Upper lobe of right lung (tissue), 1 donor: ENCODE results near the gene DPT. TPM values are rescaled to one million over a fixed set of nuclear protein-coding genes. Genes with fewer than 3 reads are reported as not detected.

Experiments
- ATAC-seq: fragments of 200-7000 bp; cut with Tn5 transposase; one replicate; pipeline ENCODE4 v1.9.1; 2020; ENCODE audit warnings: mild to moderate bottlenecking, moderate library complexity
- DNase-seq: peaks from one replicate; pipeline ENCODE4 v3.0.0-alpha.2; 2020
- H3K27ac ChIP-seq: fragments of 200-600 bp; one replicate; pipeline ENCODE4 v1.8.0; 2022
- H3K27me3 ChIP-seq: fragments of 200-600 bp; one replicate; pipeline ENCODE4 v1.8.0; 2022; ENCODE audit warnings: mild to moderate bottlenecking
- H3K36me3 ChIP-seq: fragments of 200-600 bp; one replicate; pipeline ENCODE4 v1.8.0; 2022
- H3K4me1 ChIP-seq: fragments of 200-600 bp; one replicate; pipeline ENCODE4 v1.8.0; 2022
- H3K4me3 ChIP-seq: fragments of 200-600 bp; one replicate; pipeline ENCODE4 v1.8.0; 2022; ENCODE audit warnings: mild to moderate bottlenecking
- H3K9me3 ChIP-seq: fragments of 200-600 bp; one replicate; pipeline ENCODE4 v1.8.0; 2022
- intact Hi-C: fragments of 100-400 bp; cut with DNase I; formaldehyde crosslinking; loops from one replicate; pipeline ENCODE4 v1.11.0; 2022
- total RNA-seq: library from RNA; stranded (reverse); fragmentation: NEBNext Ultra II Directional; extraction: Animal tissue kit (Norgen Biotek cat#: 25700); gene quantifications from one replicate; pipeline ENCODE4 v1.2.1, GENCODE V29; 2021
- TF ChIP-seq, protein P1 (sequence below): fragments of 200-600 bp; IDR thresholded peaks from one replicate; pipeline ENCODE4 v1.8.0; 2022; ENCODE audit warnings: antibody characterized with exemption
- donor health status: DM: no; HTN: yes; CAD: no; lungs with severe emphysema.

Gene DPT
- total RNA-seq, 1 donor from 2014 or later, result 44.7 TPM

DNA sequence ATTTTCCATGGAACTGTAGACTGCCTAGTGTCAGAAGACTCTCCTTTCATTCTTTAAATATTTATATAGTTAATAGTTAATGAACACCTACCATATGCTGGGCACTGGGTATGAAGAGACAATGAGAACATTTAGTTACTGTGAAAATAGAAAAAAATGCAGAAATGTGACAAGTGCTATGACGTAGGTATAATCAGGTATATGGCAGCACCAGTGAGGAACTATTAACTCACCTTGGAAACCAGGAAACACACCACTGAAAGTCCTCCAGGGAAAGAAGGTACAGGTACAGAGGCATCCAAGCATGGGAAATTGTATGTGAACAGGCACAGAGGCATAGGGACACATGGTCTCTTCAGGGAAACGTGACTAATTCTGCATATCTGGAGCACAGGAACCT is 42.3 kb downstream of the DPT start:
- H3K27me3 ChIP-seq, result no peaks in the 10 kb centered on the region
- no peaks in the 10 kb centered on the region for H3K36me3 ChIP-seq
- intact Hi-C loops, result no loop called here
- H3K4me3 ChIP-seq, result no peak overlapping the region
- ATAC-seq, result no peak
- H3K9me3 ChIP-seq, result no peaks in the 10 kb centered on the region
- no peaks in the 10 kb centered on the region for H3K4me1 ChIP-seq
- TF ChIP-seq, protein P1, sequence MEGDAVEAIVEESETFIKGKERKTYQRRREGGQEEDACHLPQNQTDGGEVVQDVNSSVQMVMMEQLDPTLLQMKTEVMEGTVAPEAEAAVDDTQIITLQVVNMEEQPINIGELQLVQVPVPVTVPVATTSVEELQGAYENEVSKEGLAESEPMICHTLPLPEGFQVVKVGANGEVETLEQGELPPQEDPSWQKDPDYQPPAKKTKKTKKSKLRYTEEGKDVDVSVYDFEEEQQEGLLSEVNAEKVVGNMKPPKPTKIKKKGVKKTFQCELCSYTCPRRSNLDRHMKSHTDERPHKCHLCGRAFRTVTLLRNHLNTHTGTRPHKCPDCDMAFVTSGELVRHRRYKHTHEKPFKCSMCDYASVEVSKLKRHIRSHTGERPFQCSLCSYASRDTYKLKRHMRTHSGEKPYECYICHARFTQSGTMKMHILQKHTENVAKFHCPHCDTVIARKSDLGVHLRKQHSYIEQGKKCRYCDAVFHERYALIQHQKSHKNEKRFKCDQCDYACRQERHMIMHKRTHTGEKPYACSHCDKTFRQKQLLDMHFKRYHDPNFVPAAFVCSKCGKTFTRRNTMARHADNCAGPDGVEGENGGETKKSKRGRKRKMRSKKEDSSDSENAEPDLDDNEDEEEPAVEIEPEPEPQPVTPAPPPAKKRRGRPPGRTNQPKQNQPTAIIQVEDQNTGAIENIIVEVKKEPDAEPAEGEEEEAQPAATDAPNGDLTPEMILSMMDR, result no peak
- H3K27ac ChIP-seq, result no peak overlapping the region
- DNase-seq, result no peak

DNA sequence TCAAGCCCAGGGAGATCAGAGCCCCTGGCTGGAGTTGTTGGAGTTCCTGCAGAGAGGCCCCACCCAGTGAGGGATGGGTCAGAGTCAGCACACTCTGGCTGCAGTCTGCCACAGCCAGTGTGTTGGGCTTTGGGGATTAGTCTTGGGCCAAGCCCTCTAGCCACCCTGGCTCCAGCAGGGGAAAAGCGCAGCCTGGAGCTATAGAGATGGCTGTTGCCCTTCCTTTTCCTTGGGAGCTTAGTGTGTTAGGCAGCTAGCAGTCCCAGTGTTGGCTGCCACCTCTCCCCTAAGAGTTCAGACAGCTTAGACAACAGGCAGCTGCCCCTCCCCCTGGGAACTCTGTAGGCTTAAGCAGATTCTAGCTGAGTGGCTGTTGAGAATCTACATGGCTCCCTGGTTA is 45.1 kb downstream of the DPT start:
- H3K4me3 ChIP-seq, result no peak overlapping the region
- H3K27ac ChIP-seq, result no peak overlapping the region
- TF ChIP-seq, protein P1, result no peak
- no peaks in the 10 kb centered on the region for H3K36me3 ChIP-seq
- H3K9me3 ChIP-seq, result no peaks in the 10 kb centered on the region
- H3K27me3 ChIP-seq, result no peaks in the 10 kb centered on the region
- ATAC-seq, result no peak
- intact Hi-C loops, result no loop called here
- H3K4me1 ChIP-seq, result no peaks in the 10 kb centered on the region
- DNase-seq, result no peak

DNA sequence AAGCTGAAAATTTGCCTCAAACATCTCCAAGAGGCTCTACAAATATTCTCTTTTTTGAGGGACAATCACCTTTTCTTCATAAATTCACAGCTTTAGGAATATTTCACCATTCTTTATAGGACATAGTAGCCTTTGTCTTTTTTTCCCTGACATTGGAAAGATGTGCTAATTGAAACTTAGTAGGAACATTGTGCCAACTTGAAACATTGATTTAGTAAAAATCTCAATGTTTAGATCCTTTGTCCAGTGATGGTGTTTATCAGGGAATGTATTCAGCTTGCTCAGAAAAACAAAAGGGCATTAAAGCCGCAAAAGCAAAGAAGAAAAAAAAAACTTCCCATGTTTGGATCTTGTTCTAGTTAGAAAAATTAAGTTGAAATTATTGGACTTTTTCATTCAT is 52.1 kb downstream of the DPT start:
- TF ChIP-seq, protein P1, result no peak
- no peak overlapping the region for H3K4me3 ChIP-seq
- no peak overlapping the region for H3K27ac ChIP-seq
- H3K4me1 ChIP-seq, result no peaks in the 10 kb centered on the region
- H3K27me3 ChIP-seq, result no peaks in the 10 kb centered on the region
- H3K9me3 ChIP-seq, result no peaks in the 10 kb centered on the region
- DNase-seq (no peak), ATAC-seq (no peak)
- intact Hi-C loops, result no loop called here
- no peaks in the 10 kb centered on the region for H3K36me3 ChIP-seq

DNA sequence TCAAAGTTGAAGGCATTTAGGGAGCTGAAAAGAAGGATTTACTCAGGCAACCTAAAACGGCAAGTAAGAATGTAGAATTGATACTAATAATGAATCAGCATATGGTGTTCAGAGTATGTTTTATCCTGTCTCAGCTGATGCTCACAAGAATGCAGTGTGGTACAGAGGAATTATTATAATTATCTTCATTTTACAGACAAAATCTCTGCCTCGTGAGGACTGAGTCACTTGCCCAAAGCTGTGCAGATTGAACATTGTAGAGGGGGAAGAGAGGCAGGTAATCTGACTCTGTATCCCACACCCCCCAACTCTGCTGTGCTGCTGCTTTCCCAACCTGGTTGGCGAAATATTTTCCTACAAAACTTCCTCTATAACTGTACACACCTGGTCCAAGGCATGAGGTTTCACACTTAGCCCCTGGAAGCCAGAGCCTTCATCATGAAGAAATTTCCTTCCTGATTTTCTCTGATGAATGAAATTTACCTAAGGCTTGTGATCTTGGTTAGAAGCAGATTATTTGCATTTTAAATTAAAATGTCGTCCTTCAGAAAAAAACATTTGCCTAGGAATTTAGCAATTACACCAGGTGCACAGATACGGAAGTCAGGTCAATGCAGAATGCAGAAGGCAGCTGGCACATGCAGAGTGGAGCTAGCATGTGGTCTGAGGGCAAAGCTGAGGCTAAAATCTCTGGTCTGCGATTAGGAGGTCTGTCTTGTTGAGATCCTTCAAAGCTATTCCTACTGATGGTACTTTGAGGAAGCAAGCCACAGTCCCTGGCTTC is 52.8 kb downstream of the DPT start:
- H3K27ac ChIP-seq, result no peak overlapping the region
- intact Hi-C loops, result no loop called here
- no peaks in the 10 kb centered on the region for H3K9me3 ChIP-seq
- DNase-seq, result no peak
- ATAC-seq, result no peak
- no peaks in the 10 kb centered on the region for H3K4me1 ChIP-seq
- TF ChIP-seq, protein P1, result no peak
- H3K36me3 ChIP-seq, result no peaks in the 10 kb centered on the region
- no peaks in the 10 kb centered on the region for H3K27me3 ChIP-seq
- no peak overlapping the region for H3K4me3 ChIP-seq

DNA sequence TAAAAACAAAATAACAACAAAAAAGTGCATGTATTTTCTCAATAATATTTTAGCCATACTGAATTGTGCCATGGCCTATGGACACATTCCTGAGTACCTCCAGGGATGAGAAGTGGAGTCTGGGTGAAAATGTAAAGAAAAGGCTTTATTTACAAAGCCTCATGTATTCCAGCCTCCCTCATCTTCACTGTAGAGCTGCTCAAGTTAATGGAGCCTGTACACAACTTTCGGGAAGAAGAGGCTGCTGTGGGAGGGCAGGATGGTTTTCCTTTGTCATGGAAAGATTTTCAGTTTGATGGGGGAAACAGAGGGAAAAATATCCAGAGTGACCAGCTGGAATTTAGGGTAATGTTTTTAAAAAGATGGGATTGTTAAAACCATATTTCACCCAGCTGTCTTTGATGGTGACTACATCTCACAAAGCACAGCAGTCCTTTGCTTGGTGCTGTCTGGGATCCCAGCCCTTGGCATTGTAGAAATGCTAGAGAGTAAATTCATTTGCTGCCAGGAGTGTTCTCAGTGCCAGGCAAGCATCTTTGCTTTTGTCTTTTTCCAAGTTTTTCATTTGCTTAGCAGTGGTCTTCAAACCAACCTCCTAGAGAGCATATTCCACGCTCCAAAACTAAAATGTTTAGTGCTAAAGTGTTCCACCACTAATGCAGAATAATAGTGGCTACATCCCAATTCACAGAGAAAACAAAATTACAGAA is 54.9 kb downstream of the DPT start:
- intact Hi-C loops, result no loop called here
- DNase-seq (no peak), ATAC-seq (no peak)
- H3K27me3 ChIP-seq, result no peaks in the 10 kb centered on the region
- no peaks in the 10 kb centered on the region for H3K36me3 ChIP-seq
- H3K4me1 ChIP-seq, result no peaks in the 10 kb centered on the region
- TF ChIP-seq, protein P1, result no peak
- H3K27ac ChIP-seq, result no peak overlapping the region
- H3K4me3 ChIP-seq, result no peak overlapping the region
- H3K9me3 ChIP-seq, result no peaks in the 10 kb centered on the region
